ENCODE results near the gene CCDC85A.

DNA sequence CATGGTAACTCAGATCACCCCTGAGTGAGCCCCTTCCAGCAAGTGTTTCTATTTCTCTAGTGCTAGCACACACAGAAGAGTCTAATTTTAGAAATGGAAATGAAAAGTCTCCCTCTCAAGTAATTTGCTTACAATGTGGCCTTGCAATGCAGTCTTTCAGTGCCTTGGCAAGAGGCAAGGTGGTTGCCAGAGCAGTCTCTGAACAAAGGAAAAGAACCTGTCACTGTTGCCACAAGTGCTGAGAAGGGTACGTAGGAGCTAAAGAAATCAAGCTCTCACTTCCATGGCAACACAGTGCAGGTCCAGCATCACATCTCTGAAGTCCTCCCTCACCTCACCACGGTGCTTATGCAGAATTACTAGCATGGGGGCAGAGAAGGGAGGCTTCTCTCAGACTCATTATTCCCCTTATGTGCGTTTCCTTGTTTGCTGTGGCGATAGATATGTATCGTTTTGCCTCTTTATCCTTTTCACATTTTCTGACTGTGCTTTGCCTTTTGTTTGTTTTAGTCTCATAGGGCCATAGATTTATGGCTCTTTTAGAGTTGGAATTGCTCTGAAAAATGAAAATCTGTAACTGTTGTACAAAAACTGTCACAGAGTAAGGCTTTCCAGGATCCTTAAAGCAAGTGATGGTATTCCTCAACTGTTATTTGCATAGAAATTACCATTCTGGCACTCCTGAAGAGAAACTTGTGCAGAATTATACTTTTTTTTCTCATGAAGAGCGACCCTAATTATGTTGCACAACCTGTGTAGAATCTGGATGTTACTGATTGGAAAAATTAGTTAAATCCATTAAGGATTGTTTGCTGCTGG, 164.8 kb downstream of the CCDC85A start:
- TF ChIP-seq, protein P1, sequence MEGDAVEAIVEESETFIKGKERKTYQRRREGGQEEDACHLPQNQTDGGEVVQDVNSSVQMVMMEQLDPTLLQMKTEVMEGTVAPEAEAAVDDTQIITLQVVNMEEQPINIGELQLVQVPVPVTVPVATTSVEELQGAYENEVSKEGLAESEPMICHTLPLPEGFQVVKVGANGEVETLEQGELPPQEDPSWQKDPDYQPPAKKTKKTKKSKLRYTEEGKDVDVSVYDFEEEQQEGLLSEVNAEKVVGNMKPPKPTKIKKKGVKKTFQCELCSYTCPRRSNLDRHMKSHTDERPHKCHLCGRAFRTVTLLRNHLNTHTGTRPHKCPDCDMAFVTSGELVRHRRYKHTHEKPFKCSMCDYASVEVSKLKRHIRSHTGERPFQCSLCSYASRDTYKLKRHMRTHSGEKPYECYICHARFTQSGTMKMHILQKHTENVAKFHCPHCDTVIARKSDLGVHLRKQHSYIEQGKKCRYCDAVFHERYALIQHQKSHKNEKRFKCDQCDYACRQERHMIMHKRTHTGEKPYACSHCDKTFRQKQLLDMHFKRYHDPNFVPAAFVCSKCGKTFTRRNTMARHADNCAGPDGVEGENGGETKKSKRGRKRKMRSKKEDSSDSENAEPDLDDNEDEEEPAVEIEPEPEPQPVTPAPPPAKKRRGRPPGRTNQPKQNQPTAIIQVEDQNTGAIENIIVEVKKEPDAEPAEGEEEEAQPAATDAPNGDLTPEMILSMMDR (IDR thresholded peaks at IDR 0.05; ENCODE audit: poor library complexity, severe bottlenecking): no peak
- TF ChIP-seq EP300 (conservative IDR thresholded peaks at IDR 0.05; ENCODE audit: poor library complexity, severe bottlenecking): peak; percentile 70
- no peak for TF ChIP-seq TAF1 (IDR thresholded peaks at IDR 0.05; ENCODE audit: low read depth)
- TF ChIP-seq POLR2AphosphoS5 (IDR thresholded peaks at IDR 0.05): peak; percentile 18
- TF ChIP-seq EZH2 (IDR thresholded peaks at IDR 0.05; ENCODE audit: borderline replicate concordance, insufficient read depth, low read length, poor library complexity, severe bottlenecking): no peak
- no peak for TF ChIP-seq RAD21 (conservative IDR thresholded peaks at IDR 0.05)
- TF ChIP-seq, protein P2, sequence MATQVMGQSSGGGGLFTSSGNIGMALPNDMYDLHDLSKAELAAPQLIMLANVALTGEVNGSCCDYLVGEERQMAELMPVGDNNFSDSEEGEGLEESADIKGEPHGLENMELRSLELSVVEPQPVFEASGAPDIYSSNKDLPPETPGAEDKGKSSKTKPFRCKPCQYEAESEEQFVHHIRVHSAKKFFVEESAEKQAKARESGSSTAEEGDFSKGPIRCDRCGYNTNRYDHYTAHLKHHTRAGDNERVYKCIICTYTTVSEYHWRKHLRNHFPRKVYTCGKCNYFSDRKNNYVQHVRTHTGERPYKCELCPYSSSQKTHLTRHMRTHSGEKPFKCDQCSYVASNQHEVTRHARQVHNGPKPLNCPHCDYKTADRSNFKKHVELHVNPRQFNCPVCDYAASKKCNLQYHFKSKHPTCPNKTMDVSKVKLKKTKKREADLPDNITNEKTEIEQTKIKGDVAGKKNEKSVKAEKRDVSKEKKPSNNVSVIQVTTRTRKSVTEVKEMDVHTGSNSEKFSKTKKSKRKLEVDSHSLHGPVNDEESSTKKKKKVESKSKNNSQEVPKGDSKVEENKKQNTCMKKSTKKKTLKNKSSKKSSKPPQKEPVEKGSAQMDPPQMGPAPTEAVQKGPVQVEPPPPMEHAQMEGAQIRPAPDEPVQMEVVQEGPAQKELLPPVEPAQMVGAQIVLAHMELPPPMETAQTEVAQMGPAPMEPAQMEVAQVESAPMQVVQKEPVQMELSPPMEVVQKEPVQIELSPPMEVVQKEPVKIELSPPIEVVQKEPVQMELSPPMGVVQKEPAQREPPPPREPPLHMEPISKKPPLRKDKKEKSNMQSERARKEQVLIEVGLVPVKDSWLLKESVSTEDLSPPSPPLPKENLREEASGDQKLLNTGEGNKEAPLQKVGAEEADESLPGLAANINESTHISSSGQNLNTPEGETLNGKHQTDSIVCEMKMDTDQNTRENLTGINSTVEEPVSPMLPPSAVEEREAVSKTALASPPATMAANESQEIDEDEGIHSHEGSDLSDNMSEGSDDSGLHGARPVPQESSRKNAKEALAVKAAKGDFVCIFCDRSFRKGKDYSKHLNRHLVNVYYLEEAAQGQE (IDR thresholded peaks at IDR 0.05; ENCODE audit: borderline replicate concordance): no peak
- TF ChIP-seq MXI1 (conservative IDR thresholded peaks at IDR 0.05; ENCODE audit: poor library complexity, severe bottlenecking): no peak
